Tibial nerve (tissue), 4 donors: ENCODE measurements around the gene SYNGR3. TPM values are rescaled to one million over a fixed set of nuclear protein-coding genes. Genes with fewer than 3 reads are reported as not detected.

Experiments used
- DNase-seq, 2 donors: peaks; one replicate each; pipeline ENCODE4 v3.0.0-alpha.2; 2019; ENCODE audit warnings: low spot score in 2 of 2
- H3K27ac ChIP-seq, 4 donors: fragments of 200-600 bp; sonication (generic) in 3 of 4; one replicate each; pipeline ENCODE4 v1.5.1; 2017 to 2019; ENCODE audit warnings: mild to moderate bottlenecking in 1 of 4
- H3K27me3 ChIP-seq, 2 donors: fragments of 200-600 bp; sonication (generic) in 1 of 2; one replicate each; pipeline versions ENCODE4 v1.5.1 to v1.6.0; 2017 to 2019
- H3K36me3 ChIP-seq, 3 donors: fragments of 200-600 bp; sonication (generic); one replicate each; pipeline ENCODE4 v1.5.1; 2018 to 2019
- H3K4me1 ChIP-seq, 4 donors: fragments of 200-600 bp; sonication (generic) in 3 of 4; one replicate each; pipeline ENCODE4 v1.5.1; 2017 to 2019
- H3K4me3 ChIP-seq, 4 donors: fragments of 200-600 bp; sonication (generic) in 3 of 4; one replicate each; pipeline ENCODE4 v1.5.1; 2017 to 2019; ENCODE audit warnings: mild to moderate bottlenecking in 1 of 4, moderate library complexity in 1 of 4
- H3K9me3 ChIP-seq, 4 donors: fragments of 200-600 bp; sonication (generic) in 3 of 4; one replicate each; pipeline ENCODE4 v1.5.1; 2017 to 2019
- EP300 ChIP-seq, 2 donors: sonication (generic); formaldehyde crosslinking; IDR thresholded peaks; one replicate each; pipeline ENCODE4 v1.6.1; 2017; ENCODE audit warnings: antibody characterized with exemption in 2 of 2, mild to moderate bottlenecking in 1 of 2
- POLR2A ChIP-seq, 2 donors: fragments of 450-650 bp; IDR thresholded peaks; one replicate each; pipeline ENCODE4 v1.6.1; 2017; ENCODE audit warnings: antibody characterized with exemption in 2 of 2, mild to moderate bottlenecking in 2 of 2, moderate library complexity in 2 of 2
- WGBS, 2 donors: methylation state at CpG; one replicate each; pipeline ENCODE4 v1.1.5; 2018; 5-methylcytosine and 5-hydroxymethylcytosine counted together
- total RNA-seq, 4 donors: library from RNA; depleted of rRNA; stranded (reverse); fragments of >200 nt; gene quantifications; one replicate each; pipeline ENCODE4 v1.1.0, GENCODE V29; 2016
- TF ChIP-seq, protein P1 (sequence below), 5 experiments: fragments of 200-600 bp in 3 of 5; fragments of 450-650 bp in 2 of 5; sonication (generic) in 3 of 5; IDR thresholded peaks; one replicate each; pipeline ENCODE4 v1.5.1; 2016 to 2019; ENCODE audit warnings: antibody characterized with exemption in 5 of 5, mild to moderate bottlenecking in 3 of 5, moderate library complexity in 2 of 5

SYNGR3 gene
- total RNA-seq, 4 donors from 2014 or later = 3.9 TPM; not detected in 3

DNA sequence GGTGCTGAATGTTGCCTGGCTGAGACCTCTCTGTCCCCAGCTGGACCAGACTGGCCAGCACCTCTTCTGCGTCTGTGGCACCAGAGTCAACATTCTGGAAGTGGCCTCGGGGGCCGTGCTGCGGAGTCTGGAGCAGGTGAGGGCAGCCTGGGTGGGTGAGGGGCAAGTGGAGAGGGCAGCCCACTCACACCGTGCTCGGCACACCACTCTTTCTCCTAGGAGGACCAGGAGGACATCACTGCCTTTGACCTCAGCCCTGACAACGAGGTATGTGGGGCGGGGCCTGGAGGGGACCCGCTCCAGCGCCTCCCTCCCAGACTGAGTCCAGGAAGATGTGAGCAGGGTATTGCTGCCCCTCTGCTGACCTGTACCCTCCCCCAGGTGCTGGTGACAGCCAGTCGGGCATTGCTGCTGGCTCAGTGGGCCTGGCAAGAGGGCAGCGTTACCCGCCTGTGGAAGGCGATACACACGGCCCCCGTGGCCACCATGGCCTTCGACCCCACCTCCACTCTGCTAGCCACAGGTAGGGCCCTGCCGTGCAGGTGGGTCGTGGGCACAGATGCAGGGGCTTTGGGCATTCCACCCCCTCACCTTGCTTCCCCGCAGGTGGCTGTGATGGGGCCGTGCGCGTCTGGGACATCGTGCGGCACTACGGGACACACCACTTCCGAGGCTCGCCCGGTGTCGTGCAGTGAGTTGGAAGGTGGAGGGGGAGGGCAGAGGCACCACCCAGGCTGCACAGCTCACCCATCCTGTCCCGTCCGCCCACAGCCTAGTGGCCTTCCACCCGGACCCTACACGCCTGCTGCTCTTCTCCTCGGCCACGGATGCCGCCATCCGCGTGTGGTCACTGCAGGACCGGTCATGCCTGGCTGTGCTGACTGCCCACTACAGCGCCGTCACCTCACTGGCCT, 15.4 kb upstream of the SYNGR3 start:
- Histone ChIP-seq H3K4me3 (no peak overlapping the region), H3K9me3 (no peaks in the 10 kb centered on the region), H3K27ac (no peak overlapping the region), H3K36me3 (peaks cover 0 to 56% (median 36%) of the 10 kb centered on the region in 3 donors), H3K4me1 (peaks cover 0 to 32% (median 21%) of the 10 kb centered on the region in 4 donors), H3K27me3 (peaks cover 0 to 20% of the 10 kb centered on the region in 2 donors)
- TF ChIP-seq, protein P1, sequence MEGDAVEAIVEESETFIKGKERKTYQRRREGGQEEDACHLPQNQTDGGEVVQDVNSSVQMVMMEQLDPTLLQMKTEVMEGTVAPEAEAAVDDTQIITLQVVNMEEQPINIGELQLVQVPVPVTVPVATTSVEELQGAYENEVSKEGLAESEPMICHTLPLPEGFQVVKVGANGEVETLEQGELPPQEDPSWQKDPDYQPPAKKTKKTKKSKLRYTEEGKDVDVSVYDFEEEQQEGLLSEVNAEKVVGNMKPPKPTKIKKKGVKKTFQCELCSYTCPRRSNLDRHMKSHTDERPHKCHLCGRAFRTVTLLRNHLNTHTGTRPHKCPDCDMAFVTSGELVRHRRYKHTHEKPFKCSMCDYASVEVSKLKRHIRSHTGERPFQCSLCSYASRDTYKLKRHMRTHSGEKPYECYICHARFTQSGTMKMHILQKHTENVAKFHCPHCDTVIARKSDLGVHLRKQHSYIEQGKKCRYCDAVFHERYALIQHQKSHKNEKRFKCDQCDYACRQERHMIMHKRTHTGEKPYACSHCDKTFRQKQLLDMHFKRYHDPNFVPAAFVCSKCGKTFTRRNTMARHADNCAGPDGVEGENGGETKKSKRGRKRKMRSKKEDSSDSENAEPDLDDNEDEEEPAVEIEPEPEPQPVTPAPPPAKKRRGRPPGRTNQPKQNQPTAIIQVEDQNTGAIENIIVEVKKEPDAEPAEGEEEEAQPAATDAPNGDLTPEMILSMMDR (IDR thresholded peaks at IDR 0.05) = no peak
- TF ChIP-seq EP300 (IDR thresholded peaks at IDR 0.05) = no peak
- no peak for TF ChIP-seq POLR2A (IDR thresholded peaks at IDR 0.05)
- DNase-seq = no peak
- 90 to 92% methylated on average over 27 to 31 of the region's 42 CpGs for WGBS, 2 donors

DNA sequence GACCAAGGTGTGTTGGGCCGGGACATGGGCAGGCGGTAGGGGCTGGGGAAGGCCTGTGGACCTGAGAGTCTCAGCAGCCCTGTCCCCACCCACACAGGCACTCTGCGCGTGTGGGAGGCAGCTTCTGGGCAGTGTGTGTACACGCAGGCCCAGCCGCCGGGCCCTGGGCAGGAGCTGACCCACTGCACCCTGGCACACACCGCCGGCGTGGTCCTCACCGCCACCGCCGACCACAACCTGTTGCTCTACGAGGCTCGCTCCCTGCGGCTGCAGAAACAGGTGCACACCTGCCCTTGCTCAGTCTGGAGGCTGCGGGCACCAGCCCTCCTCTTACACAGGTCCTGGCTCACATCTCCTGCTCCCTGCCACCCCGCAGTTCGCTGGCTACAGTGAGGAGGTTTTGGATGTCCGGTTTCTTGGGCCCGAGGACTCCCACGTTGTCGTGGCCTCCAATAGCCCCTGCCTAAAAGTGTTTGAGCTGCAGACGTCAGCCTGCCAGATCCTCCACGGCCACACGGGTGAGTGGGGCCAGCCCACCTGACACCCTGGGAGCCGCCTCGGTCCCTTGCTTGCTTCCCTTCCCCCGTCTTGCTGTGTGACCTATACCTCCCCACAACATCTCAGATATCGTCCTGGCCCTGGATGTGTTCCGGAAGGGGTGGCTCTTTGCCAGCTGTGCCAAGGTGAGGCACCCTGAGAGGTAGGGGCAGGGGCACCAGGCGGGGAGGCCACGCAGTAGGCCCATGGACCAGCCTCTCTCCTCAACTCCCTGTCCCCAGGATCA, 14.1 kb upstream of the SYNGR3 start:
- WGBS, 2 donors = 92 to 95% methylated on average over 25 to 26 of the region's 33 CpGs
- H3K36me3 ChIP-seq = peaks cover 0 to 58% (median 36%) of the 10 kb centered on the region in 3 donors
- TF ChIP-seq POLR2A (IDR thresholded peaks at IDR 0.05) = no peak
- TF ChIP-seq, protein P1 (IDR thresholded peaks at IDR 0.05) = no peak
- TF ChIP-seq EP300 (IDR thresholded peaks at IDR 0.05) = no peak

DNA sequence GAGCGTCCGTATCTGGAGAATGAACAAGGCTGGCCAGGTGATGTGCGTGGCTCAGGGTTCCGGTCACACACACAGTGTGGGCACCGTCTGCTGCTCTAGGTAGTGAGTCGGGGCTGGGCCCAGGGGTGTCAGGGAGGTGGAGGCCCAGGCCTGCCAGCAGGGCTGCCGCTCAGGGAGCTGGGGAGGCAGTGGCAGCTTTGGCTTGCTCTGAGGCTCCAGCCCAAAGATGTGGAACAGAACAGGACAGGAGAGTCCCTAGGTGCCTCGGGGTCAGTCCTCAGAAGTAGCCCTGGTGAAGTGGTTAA, 13.6 kb upstream of the SYNGR3 start:
- peaks cover 0 to 40% (median 19%) of the 10 kb centered on the region in 4 donors for H3K4me1 ChIP-seq
- H3K27me3 ChIP-seq = peaks cover 0 to 37% of the 10 kb centered on the region in 2 donors
- TF ChIP-seq EP300 (IDR thresholded peaks at IDR 0.05) = no peak
- TF ChIP-seq, protein P1 (IDR thresholded peaks at IDR 0.05) = no peak
- TF ChIP-seq POLR2A (IDR thresholded peaks at IDR 0.05) = no peak
- no peaks in the 10 kb centered on the region for H3K9me3 ChIP-seq
- H3K4me3 ChIP-seq = no peak overlapping the region
- H3K27ac ChIP-seq = no peak overlapping the region
- peaks cover 0 to 58% (median 36%) of the 10 kb centered on the region in 3 donors for H3K36me3 ChIP-seq
- 93 to 96% methylated on average over 7 to 8 of the region's 8 CpGs for WGBS, 2 donors
- DNase-seq = no peak

More for the DNA sequence above, 14.1 kb upstream of the SYNGR3 start:
- Histone ChIP-seq H3K27ac (no peak overlapping the region), H3K4me1 (peaks cover 0 to 44% (median 24%) of the 10 kb centered on the region in 4 donors), H3K9me3 (no peaks in the 10 kb centered on the region), H3K27me3 (peaks cover 0 to 32% of the 10 kb centered on the region in 2 donors), H3K4me3 (no peak overlapping the region)
- no peak for DNase-seq

DNA sequence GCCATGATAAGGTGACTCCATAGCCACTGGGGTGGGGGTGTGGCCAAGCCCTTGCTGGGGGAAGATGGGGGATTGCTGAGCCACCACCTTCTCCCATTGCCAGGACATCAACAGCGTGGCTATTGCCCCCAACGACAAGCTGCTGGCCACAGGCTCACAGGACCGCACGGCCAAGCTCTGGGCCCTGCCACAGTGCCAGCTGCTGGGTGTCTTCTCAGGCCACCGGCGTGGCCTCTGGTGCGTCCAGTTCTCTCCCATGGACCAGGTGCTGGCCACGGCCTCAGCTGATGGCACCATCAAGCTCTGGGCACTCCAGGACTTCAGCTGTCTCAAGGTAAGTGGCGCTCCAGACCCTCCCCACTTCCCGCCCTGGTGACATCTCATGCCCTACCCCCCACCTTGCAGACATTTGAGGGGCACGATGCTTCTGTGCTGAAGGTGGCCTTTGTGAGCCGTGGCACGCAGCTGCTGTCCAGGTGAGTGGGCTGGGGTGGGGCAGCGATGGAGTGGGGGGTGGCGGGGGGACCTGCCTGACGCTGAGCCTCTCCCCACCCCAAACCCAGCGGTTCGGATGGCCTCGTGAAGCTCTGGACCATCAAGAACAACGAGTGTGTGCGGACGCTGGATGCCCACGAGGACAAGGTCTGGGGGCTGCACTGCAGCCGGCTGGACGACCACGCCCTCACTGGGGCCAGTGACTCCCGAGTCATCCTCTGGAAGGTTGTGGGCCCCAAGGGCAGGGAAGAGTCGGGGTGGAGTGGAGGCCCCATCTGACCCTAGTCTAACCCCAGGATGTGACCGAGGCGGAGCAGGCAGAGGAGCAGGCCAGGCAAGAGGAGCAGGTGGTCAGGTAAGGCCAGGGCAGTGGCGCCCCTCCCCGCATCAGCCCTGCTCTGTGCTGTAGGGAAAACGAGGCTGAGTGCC, 12.6 kb upstream of the SYNGR3 start:
- Histone ChIP-seq H3K27ac (no peak overlapping the region), H3K27me3 (peaks cover 0 to 48% of the 10 kb centered on the region in 2 donors), H3K4me3 (no peak overlapping the region), H3K36me3 (peaks cover 0 to 58% (median 36%) of the 10 kb centered on the region in 3 donors), H3K4me1 (peaks cover 0 to 36% (median 17%) of the 10 kb centered on the region in 4 donors), H3K9me3 (no peaks in the 10 kb centered on the region)
- DNase-seq = no peak
- 86 to 93% methylated on average over 23 to 29 of the region's 33 CpGs for WGBS, 2 donors
- TF ChIP-seq, protein P1 (IDR thresholded peaks at IDR 0.05) = no peak
- TF ChIP-seq POLR2A (IDR thresholded peaks at IDR 0.05) (no peak), EP300 (IDR thresholded peaks at IDR 0.05) (no peak)
